Adrenal gland (tissue), 12 donors: ENCODE measurements around the gene TMSB10. TPM values are rescaled to one million over a fixed set of nuclear protein-coding genes. Genes with fewer than 3 reads are reported as not detected.

Source experiments
- DNase-seq, 7 donors: peaks; one replicate each; pipeline ENCODE4 v3.0.0-alpha.2; 2019 to 2020
- H3K27ac ChIP-seq, 5 donors: fragments of 200-600 bp; sonication (generic) in 4 of 5; 1 replicate in 3 of 5; 2 replicates in 2 of 5; pipeline versions ENCODE4 v1.5.1 to v1.8.0; 2016 to 2020; ENCODE audit warnings: mild to moderate bottlenecking in 1 of 5
- H3K27me3 ChIP-seq: fragments of 200-600 bp; 2 replicates; pipeline ENCODE4 v1.8.0; 2021
- H3K36me3 ChIP-seq, 2 donors: fragments of 200-600 bp; replicated peaks in 1 of 2; 1 replicate in 1 of 2; 2 replicates in 1 of 2; pipeline versions ENCODE4 v1.5.1 to v1.8.0; 2018 to 2022
- H3K4me1 ChIP-seq, 2 donors: fragments of 200-600 bp; replicated peaks in 1 of 2; 1 replicate in 1 of 2; 2 replicates in 1 of 2; pipeline versions ENCODE4 v1.5.1 to v1.8.0; 2018 to 2021
- H3K4me3 ChIP-seq, 4 donors: fragments of 200-600 bp; sonication (generic) in 3 of 4; one replicate each; pipeline ENCODE4 v1.5.1; 2016 to 2018
- H3K9me3 ChIP-seq, 3 donors: fragments of 200-600 bp; sonication (generic) in 1 of 3; replicated peaks in 1 of 3; 1 replicate in 2 of 3; 2 replicates in 1 of 3; pipeline versions ENCODE4 v1.5.1 to v1.8.0; 2016 to 2021
- CTCF ChIP-seq, 6 experiments: fragments of 450-650 bp in 4 of 6; fragments of 200-600 bp in 2 of 6; sonication (generic) in 1 of 6; IDR thresholded peaks; 1 replicate in 5 of 6; 2 replicates in 1 of 6; pipeline versions ENCODE4 v1.5.1 to v1.8.0; 2016 to 2021; ENCODE audit warnings: antibody characterized with exemption in 6 of 6, mild to moderate bottlenecking in 2 of 6, moderate library complexity in 1 of 6
- POLR2A ChIP-seq, 2 donors: fragments of 450-650 bp; IDR thresholded peaks; one replicate each; pipeline ENCODE4 v1.6.1; 2017; ENCODE audit warnings: antibody characterized with exemption in 2 of 2, mild to moderate bottlenecking in 2 of 2, moderate library complexity in 1 of 2
- WGBS, 4 donors: extraction: QIAGEN DNeasy Blood & Tissue Kit in 2 of 4; methylation state at CpG; one replicate each; pipeline versions ENCODE4 v1.1.5 to v1.1.7; 2013 to 2017; 5-methylcytosine and 5-hydroxymethylcytosine counted together
- intact Hi-C, 2 donors: fragments of 100-400 bp; cut with DNase I; formaldehyde crosslinking; loops; one replicate each; pipeline versions ENCODE4 v1.14.1 to v1.15.0; 2022 to 2023
- polyA plus RNA-seq, 3 donors: library from polyadenylated mRNA; stranded (reverse); fragments of 200-250 nt in 2 of 3; fragments of 350-450 nt in 1 of 3; fragmentation: Illumina TruSeq in 1 of 3; extraction: RNeasy Lipid Tissue Mini Kit (QIAGEN cat#74804) in 1 of 3; gene quantifications; one replicate each; pipeline ENCODE4 v1.2.3, GENCODE V29; 2013 to 2014
- total RNA-seq, 9 donors: library from RNA; depleted of rRNA in 4 of 9; stranded (reverse); fragments of >200 nt in 4 of 9; fragments of 120-200 nt in 1 of 9; fragmentation: NEBNext Ultra II Directional in 1 of 9; extraction: Animal tissue kit (Norgen Biotek cat#: 25700) in 1 of 9; gene quantifications; one replicate each; pipeline versions ENCODE4 v1.1.0 to v1.2.4, GENCODE V29; 2013 to 2023
- donor health status: healthy with polysubstance abuse.
- donor health status: Bipolar disorder and iron deficiency.
- donor health status: DM: yes; HTN: yes; CAD: no.
- donor health status: DM: no; HTN: no; CAD: no.
- donor health status: DM: no; HTN: no; CAD: no.
- donor health status: DM: yes; HTN: yes; CAD: no.

The TMSB10 gene
- total and polyA plus RNA-seq, 12 donors: 473 to 2,004 (median 1,367) TPM

GRCh38 chr2:84876369-84876768 is 29.1 kb upstream of the TMSB10 start:
- 80 to 95% (median 91%) methylated on average over 3 of the region's 3 CpGs for WGBS, 4 donors
- intact Hi-C loops: loop anchor here in 1 of 2 donors (10.0 kb wide), 1 partner anchor 362 kb away; the partner anchor contains the start of gene DNAH6
- Histone ChIP-seq H3K36me3 (no peaks in the 10 kb centered on the region), H3K9me3 (no peaks in the 10 kb centered on the region), H3K4me1 (peaks cover 10 to 15% of the 10 kb centered on the region in 2 donors), H3K27ac (no peak overlapping the region), H3K4me3 (no peak overlapping the region), H3K27me3 (peaks cover 22% of the 10 kb centered on the region)
- TF ChIP-seq CTCF (IDR thresholded peaks at IDR 0.05): no peak
- TF ChIP-seq POLR2A (IDR thresholded peaks at IDR 0.05): no peak
- no peak for DNase-seq

- no peak overlapping the region for H3K27ac ChIP-seq
- no peak for TF ChIP-seq CTCF (IDR thresholded peaks at IDR 0.05)
- no peak for TF ChIP-seq POLR2A (IDR thresholded peaks at IDR 0.05)
- H3K36me3 ChIP-seq: no peaks in the 10 kb centered on the region
- H3K9me3 ChIP-seq: no peaks in the 10 kb centered on the region
- peaks cover 25% of the 10 kb centered on the region for H3K27me3 ChIP-seq
- peaks cover 16 to 21% of the 10 kb centered on the region in 2 donors for H3K4me1 ChIP-seq
- intact Hi-C loops: loop anchor here in 1 of 2 donors (10.0 kb wide), 1 partner anchor 364 kb away; the partner anchor contains the start of gene DNAH6
- H3K4me3 ChIP-seq: no peak overlapping the region
- peak in 1 of 7 donors; percentile 34 for DNase-seq
- 65 to 76% (median 73%) methylated on average over 1 of the region's 1 CpG for WGBS, 4 donors
Measured at GRCh38 chr2:84878459-84878858, 27.0 kb upstream of the TMSB10 start.

GRCh38 chr2:84878896-84879583 is 26.4 kb upstream of the TMSB10 start:
- WGBS, 4 donors: 58 to 72% (median 64%) methylated on average over 7 of the region's 7 CpGs
- no peak overlapping the region for H3K27ac ChIP-seq
- no peaks in the 10 kb centered on the region for H3K36me3 ChIP-seq
- intact Hi-C loops: loop anchor here in 1 of 2 donors (10.0 kb wide), 1 partner anchor 364 kb away; the partner anchor contains the start of gene DNAH6
- H3K4me3 ChIP-seq: peak overlapping the region in 1 of 4 donors; percentile 52
- peak in 1 of 7 donors; percentile 17 for DNase-seq
- peaks cover 16 to 21% of the 10 kb centered on the region in 2 donors for H3K4me1 ChIP-seq
- H3K27me3 ChIP-seq: peaks cover 30% of the 10 kb centered on the region
- H3K9me3 ChIP-seq: no peaks in the 10 kb centered on the region
- TF ChIP-seq POLR2A (IDR thresholded peaks at IDR 0.05): no peak
- no peak for TF ChIP-seq CTCF (IDR thresholded peaks at IDR 0.05)

GRCh38 chr2:84879584-84880394 is 25.7 kb upstream of the TMSB10 start:
- Histone ChIP-seq H3K4me1 (peaks cover 16 to 21% of the 10 kb centered on the region in 2 donors), H3K9me3 (no peaks in the 10 kb centered on the region), H3K27me3 (peaks cover 30% of the 10 kb centered on the region), H3K27ac (no peak overlapping the region), H3K36me3 (no peaks in the 10 kb centered on the region), H3K4me3 (peak overlapping the region in 1 of 4 donors; percentile 52)
- intact Hi-C loops: loop anchor here (5.0 to 10.0 kb wide), 2 partner anchors 365 to 382 kb away; partner anchors contain the start of gene DNAH6 (in 1 of the 2)
- TF ChIP-seq POLR2A (IDR thresholded peaks at IDR 0.05): no peak
- TF ChIP-seq CTCF (IDR thresholded peaks at IDR 0.05): no peak
- 5 to 10% (median 9%) methylated on average over 24 to 45 of the region's 45 CpGs for WGBS, 4 donors
- peak in 1 of 7 donors; percentile 41 for DNase-seq
